GM19452 (cell line): ENCODE data around the gene L1TD1.
"Not testable (repeated sequence)": the region's sequence is repeated elsewhere in the genome, so short reads cannot be mapped to it uniquely, and the experiment has no call there.

ENCODE experiments used
- ATAC-seq: cut with Tn5 transposase; IDR thresholded peaks from one replicate; pipeline ENCODE4 v1.9.1; 2021; ENCODE audit not compliant: unreplicated experiment

L1TD1 gene

GRCh38 chr1:62198069-62198780 lies 3.6 kb downstream of the L1TD1 start:
- ATAC-seq = no peak

GRCh38 chr1:62198781-62199125 lies 4.1 kb downstream of the L1TD1 start:
- ATAC-seq = no peak

GRCh38 chr1:62207187-62207586 lies 12.5 kb downstream of the L1TD1 start:
- no peak for ATAC-seq

GRCh38 chr1:62208087-62208486 lies 13.4 kb downstream of the L1TD1 start:
- no peak for ATAC-seq

GRCh38 chr1:62208970-62209369 lies 14.3 kb downstream of the L1TD1 start:
- ATAC-seq = no peak

- no peak for ATAC-seq
These were observed 15.4 kb downstream of the L1TD1 start for GRCh38 chr1:62209931-62210595.

- ATAC-seq = no peak
These were observed 16.3 kb downstream of the L1TD1 start for GRCh38 chr1:62210960-62211359.

- ATAC-seq = no peak
These were observed 17.8 kb downstream of the L1TD1 start for GRCh38 chr1:62212411-62212810.

GRCh38 chr1:62213075-62213914 lies 18.6 kb downstream of the L1TD1 start:
- ATAC-seq = no peak

- ATAC-seq = no peak
These were observed 24.0 kb downstream of the L1TD1 start for GRCh38 chr1:62218604-62219003.

GRCh38 chr1:62220456-62220855 lies 25.8 kb downstream of the L1TD1 start:
- not testable (repeated sequence) for ATAC-seq

GRCh38 chr1:62221171-62221570 lies 26.5 kb downstream of the L1TD1 start:
- no peak for ATAC-seq

- ATAC-seq = no peak
These were observed 27.7 kb downstream of the L1TD1 start for GRCh38 chr1:62222321-62222720.

GRCh38 chr1:62224182-62224581 lies 29.5 kb downstream of the L1TD1 start:
- no peak for ATAC-seq

GRCh38 chr1:62227496-62227895 lies 32.8 kb downstream of the L1TD1 start:
- no peak for ATAC-seq

- no peak for ATAC-seq
These were observed 33.7 kb downstream of the L1TD1 start for GRCh38 chr1:62228136-62228882.

- no peak for ATAC-seq
These were observed 34.2 kb downstream of the L1TD1 start for GRCh38 chr1:62228883-62229187.

GRCh38 chr1:62229468-62229867 lies 34.8 kb downstream of the L1TD1 start:
- ATAC-seq = no peak

- no peak for ATAC-seq
These were observed 35.3 kb downstream of the L1TD1 start for GRCh38 chr1:62229932-62230331.

GRCh38 chr1:62230718-62231117 lies 36.1 kb downstream of the L1TD1 start:
- ATAC-seq = no peak

- no peak for ATAC-seq
These were observed 38.2 kb downstream of the L1TD1 start for GRCh38 chr1:62232871-62233278.
